HG03558 (cell line): Measurements from ENCODE around the gene TEAD3.

Source experiments
- ATAC-seq: cut with Tn5 transposase; IDR thresholded peaks from one replicate; pipeline ENCODE4 v1.9.1; 2021; ENCODE audit warnings: moderate number of reproducible peaks; ENCODE audit not compliant: unreplicated experiment; ENCODE audit errors: extremely low read depth

The TEAD3 gene

DNA sequence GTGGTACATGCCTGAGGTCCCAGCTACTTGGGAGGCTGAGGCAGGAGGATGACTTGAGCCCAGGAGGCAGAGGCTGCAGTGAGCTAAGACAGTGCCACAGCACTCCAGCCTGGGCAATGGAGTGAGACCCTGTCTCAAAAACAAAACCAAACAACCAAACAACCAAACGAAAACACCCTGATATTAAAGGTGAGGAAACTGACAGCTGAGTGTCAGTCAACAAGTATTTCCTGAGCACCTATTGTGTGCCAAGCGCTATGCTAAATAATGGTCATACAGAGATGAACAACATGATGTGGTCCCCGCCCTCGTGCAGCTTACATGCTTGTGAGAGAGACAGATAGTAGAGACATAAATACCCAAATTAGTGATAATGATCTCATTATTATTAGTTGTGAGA lies 17.7 kb upstream of the TEAD3 start:
- ATAC-seq: no peak

DNA sequence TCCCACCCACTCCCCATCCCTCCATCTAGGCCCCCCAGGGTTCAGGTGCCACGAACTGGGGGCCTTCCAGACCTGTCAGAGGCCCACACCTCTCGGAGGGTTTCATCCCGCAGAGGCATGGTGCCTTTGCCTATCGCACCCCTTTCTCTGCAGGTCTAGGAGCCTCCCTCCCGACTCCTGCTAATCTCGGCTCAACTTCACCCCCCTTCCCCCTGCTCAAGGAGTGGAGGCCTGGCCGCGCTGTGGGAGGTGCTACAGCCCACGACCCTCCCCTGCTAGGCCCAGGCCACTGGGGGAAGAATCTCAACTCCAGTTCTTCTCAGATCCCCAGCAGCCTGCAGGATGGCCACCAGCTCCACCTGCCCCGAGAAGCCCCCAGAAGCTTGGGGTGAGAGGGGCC lies 15.9 kb upstream of the TEAD3 start, which contains the start of gene TULP1:
TULP1 (minus strand) TSS at position 157 of the 400 bp plus-strand sequence; CDS start at position 119, 38 bp downstream.
- no peak for ATAC-seq

DNA sequence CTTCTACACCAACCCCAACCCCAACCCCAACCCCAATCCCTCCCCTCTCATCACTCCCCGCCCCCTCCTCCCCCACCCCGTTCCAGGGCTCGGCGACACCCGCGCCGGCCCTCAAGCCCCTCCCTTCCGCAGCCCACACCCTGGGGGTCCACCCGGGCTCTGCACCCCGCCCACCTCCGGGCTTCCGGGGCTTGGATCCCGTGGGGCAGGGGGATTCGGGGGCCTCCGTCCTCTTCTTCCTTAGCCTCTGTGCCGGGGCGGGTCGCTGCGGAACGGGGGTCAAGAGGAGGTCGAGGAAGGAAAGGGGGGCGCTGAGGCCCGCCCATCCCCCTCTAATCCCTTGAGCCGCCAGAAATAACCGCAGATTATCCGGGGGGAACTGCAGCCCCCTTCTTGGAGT lies 15.1 kb upstream of the TEAD3 start:
- no peak for ATAC-seq

DNA sequence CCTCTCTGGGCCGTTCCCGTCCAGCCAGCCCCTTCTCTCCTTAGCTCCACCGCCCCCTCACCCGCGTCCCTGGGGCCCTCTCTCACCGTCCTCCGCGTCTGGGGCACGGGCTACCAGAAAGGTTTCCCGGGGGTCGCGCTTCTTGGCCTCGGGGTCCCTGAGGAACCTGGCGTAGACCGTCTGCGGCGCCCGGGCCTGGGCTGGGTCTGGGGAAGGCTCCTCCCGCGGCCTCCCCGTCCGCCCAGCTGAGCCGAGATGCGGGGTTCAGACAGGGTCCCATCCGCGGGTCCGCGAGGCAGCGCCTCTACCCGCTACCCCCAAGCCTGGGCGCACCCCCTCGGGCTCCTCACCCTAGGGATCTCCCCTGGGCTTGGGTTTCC lies 14.7 kb upstream of the TEAD3 start:
- no peak for ATAC-seq

DNA sequence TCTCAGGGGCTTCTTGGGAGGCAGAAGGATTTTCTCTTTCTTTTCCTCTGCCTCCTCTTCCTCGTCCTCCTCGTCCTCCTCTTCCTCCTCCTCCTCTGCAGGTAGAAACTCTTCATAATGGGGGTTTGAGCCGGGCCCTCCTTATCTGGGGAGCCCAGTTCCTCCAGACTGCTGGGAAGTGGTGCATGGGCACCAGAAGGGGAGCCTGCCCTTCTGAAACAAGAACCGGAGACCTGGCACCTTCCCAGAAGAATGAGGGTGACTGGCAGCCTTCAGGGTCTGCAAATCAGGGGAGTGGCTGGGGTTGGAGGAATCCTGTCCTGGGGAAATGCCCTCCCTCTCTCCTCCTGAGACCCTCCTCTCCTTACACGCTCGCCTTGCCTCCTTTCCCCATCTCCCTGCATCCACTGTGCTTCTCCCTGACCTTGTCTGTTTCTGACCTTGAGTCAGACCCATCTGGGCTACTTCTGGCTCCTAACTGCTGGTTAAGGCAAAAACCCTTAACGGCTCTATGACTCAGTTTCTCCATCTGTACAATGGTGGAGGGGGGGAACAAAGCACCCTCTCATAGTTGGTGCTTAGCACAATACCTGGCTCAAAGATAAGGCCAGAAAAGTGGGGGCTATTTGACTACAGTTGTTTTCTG lies 14.2 kb upstream of the TEAD3 start:
- no peak for ATAC-seq

DNA sequence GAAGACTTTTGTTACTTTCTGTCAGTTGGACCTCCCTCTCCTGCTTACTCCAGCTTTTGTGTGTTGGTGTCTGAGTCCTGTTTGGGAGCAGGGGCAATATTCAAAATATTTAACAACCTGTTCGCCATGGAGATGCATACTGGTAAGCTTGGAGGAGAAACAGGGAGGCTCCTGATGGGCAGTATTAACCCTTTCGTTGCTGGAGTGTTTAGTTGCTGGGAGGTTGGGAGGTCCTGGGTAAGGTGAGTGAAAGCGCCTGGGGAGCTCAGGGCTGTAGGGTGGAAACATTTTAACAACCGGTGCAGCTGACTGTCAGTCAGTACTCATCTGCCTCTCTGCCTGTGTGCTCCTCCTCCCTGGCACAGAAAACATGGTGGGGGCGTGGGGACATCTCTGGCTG lies 11.7 kb upstream of the TEAD3 start:
- no peak for ATAC-seq

DNA sequence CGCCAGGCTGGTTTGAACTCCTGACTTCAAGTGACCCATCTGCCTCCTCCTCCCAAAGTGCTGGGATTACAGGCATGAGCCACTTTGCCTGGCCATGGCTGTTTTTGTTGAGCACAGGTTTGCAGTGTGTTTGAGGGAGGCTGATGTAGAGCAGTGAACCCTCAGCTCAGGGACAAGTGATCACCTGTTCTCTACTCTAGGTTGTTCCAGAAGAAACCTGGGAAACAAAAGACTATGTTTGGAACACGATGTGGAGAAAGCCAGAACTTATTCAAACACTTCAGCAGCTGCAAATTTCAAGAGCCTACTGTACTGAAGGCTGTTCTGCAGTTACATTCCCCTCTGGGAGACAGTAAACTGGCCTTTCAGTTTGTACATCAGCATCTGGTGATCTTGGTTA lies 11.1 kb upstream of the TEAD3 start:
- ATAC-seq: no peak

DNA sequence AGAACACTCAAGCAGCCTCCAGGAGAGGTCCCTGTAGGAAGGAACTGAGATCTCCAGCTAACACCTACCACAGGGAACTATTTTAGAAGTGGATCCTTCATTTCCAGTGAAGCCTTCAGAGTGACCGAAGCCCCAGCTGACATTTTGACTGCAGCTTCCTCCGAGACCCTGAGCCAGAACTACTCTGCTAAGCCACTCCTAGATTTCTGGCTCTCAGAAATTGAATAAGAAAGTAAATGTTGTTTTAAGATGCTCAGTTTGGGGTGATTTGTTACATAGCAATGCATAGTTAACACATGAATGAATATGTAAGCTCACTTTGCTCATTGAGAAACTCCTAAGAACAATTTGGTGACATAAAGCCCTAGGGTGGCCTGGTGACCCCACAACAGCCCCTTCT lies 10.3 kb upstream of the TEAD3 start:
- no peak for ATAC-seq

DNA sequence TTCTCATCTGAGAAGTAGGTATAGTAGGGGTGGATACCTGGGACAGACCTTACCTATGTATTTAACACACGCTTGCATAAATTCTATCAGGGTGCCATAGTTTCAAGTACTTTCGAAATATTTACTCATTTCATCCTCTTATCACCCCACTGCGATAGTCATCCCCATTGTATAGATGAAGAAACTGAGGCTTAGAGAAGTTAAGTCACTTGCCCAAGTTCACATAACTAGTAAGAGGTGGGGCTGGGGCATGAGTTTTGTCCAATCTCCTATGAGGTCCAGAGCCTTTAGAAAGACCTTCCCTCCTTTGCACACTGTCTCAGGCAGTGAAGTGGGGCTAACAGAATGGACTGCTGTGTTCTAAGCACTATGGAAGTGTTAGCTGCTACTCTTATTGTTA lies 9.7 kb upstream of the TEAD3 start:
- no peak for ATAC-seq

DNA sequence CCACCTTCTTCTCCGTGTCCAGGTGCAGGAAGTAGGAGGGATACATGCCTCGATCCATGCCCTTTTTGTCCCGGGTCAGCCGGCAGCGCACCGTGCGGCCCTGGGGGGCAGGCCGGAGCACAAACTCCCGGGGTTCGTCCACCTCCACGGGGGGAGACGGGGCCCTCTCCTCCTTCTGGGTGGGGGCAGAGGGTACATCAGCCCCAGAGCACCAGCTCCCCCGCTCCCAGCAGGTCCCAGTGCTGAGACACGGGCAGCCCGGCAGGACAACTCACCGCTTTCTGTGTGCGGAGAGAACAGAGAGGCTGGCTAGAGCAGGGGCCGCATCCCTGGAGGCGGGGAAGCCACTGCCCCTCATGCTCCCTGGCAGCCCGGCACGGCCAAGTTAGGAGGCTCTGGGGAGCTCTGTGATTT lies 9.1 kb upstream of the TEAD3 start:
- no peak for ATAC-seq

DNA sequence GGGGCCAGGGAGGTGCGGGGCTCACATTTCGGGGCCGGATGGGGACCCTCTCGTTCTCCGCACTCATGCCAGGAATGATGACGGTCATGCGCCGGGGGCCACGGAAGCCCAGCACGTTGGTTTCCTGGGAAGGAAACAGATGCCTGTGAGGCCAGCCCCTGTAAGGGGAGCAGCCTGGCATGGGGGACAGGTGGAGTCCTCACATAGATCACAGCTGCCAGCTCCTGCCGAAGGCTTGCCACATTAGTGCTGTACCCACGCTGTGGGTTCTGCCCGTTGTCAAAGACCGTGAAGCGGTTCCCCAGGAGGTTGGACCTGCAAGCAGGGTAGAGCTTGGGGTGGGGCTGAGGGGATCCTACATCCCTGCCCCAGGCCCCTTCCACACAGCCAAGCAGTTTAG lies 6.7 kb upstream of the TEAD3 start:
- no peak for ATAC-seq

DNA sequence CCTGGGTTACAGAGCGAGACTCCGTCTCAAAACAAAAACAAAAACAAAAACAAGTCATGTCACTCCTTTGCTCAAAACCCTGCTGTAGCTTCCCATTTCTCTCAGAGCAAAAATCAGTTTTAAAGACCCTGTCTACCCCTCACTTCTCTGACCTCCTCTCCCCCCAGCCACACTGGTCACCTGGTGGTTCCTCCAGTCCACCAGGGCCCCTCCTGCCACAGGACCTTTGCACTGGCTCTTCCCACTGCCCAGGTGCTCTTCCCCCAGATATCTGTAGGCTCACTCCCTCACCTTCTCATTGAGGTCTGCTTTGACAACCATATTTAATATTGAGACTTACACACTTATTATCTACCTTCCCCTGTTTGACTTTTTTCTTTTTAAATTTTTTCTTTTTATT lies 4.9 kb upstream of the TEAD3 start:
- no peak for ATAC-seq

DNA sequence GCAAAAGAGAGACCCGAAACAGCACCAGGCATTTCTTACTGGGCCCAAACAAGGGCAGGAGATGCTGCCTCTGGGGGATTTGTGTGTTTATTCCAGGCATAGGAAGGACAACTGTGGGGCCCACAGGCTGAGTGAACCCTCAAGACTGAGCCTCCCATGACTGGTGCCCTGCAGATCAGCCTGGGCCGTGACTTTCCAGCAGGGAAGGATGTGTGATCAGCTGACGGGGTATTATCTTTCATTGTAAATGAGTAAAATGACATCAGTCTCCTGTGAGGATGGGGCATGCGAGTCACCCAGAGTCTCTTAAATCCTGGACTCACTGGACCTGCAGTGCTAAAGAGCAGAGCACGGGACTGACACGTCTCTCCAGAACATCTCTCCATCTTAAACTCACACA lies 3.9 kb upstream of the TEAD3 start:
- no peak for ATAC-seq

DNA sequence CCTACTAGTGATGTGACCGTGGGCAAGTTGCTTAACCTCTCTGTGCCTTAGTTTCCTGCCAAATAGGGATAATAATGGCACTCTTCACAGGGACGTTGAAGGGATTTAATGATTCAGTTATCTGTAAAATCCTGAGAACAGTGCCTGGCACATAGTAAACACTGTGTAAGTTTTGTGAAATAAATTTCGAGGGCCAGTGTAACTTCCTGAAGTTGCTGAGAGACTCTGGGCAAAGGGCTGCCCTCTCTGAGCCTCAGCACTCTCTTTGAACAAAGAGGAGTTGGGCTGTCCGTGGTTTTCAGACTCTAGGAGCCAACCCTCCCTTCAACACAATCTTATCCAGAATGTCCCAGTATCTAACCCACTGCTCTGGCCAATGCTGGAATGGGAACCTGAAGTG lies 2.5 kb upstream of the TEAD3 start:
- ATAC-seq: no peak

DNA sequence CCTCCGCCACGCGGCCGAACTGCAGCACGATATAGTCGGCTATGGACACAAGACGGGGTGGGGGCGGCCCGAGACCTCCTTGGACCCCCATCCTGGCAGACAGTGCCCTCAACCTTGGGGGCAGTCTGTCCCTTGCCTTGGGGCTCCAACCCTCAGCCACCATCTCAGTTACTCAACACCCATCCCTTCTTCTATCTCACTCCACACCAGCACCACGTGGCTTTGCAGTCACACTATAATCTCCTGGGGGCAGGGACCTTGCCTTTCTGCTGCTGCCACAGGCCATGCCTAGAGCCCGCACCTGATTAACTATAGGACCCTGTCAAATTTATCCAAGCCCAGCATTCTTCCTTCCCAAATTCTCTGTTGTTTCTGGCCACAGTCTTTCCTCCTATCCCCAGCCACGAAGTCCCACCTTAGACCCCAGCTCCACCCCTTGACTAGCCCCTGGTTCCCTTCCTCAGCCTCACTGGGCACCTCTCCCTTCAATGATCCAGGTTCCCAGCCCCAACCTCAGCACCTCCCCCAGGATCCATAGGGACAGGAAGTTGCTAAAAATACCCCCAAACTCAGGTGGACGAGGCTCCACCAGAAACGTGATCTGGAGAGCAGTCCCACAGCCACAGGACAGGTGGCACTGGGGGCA lies 1.7 kb upstream of the TEAD3 start:
- no peak for ATAC-seq

DNA sequence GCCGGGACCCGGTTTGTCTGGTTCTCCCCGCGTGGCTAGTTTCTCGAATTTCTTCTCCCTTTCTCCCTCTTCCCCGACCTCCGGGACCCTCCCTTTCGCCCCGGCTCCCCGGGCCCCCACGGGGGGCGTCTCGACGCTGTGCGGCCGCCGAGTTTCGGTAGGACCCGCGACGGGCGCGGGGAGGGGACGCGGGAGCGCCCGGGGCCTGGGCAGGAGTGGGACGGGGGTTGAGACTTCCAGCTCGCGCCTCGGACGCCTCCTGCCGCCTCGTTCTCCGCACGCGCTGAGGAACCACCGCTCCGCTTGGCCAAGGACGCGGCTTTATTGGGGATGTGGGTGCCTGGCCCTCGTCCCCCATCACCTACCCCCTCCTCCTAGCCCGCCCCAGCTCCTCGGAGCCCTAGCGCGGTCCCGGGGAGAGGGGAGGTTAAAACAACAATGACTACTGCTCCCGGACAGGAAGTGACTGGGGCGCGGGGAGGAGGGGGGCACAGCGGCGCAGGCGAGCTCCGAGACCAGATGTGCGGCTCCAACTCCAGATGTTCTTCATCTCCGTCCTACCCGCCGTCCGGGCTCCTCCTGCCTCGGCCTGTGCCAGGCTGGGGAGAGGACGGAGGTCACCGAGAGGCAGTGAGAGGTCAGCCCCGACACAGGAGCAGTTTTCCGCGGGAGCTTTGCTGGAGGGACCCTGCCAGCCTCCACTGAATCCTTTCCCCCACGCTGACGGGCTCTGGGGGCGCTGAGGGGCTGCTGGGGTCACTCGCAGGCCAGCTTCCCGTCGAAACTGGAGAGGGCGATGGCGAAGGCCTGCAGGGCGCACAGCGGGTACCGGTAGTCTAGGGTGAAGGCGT lies 917 bp upstream of the TEAD3 start:
- no peak for ATAC-seq

DNA sequence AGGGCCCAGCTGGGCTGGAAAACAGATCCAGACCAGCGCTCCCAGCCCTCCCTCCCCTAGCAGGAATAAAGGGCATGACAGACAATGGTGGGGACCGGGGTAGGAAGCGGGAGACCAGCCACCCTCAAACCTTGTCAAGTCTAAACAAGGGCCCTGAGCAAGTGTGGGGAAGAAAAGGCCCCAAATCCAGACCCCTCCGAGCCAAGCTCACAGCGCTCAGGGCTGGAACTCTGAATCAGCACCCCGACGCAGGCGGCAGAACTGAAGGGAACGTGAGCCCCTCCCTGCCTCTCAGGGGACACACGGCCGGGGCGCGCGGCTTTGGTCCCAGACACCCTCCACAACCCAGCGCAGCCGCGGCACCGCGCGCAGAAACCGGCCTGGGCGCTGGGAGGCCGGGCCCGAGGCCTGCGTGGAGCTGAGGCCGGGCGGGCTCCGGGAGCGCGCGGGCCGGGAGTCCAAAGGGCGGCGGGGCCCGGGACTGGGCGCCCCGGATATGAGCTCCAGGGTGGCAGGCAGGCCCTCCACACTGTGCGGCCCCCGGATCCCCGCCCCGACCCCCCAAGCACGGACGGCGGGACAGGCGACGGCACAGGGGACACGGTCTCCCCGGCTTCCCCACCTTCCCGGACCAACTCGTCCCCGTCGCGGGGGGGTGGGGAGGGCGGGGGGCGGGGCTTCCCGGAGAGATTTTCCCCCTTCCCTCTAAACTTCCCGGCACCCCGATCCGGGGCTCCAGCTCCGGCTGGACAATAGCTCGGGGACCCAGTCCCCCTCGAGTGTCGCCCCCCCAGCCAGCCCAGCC lies 641 bp downstream of the TEAD3 start:
- no peak for ATAC-seq

DNA sequence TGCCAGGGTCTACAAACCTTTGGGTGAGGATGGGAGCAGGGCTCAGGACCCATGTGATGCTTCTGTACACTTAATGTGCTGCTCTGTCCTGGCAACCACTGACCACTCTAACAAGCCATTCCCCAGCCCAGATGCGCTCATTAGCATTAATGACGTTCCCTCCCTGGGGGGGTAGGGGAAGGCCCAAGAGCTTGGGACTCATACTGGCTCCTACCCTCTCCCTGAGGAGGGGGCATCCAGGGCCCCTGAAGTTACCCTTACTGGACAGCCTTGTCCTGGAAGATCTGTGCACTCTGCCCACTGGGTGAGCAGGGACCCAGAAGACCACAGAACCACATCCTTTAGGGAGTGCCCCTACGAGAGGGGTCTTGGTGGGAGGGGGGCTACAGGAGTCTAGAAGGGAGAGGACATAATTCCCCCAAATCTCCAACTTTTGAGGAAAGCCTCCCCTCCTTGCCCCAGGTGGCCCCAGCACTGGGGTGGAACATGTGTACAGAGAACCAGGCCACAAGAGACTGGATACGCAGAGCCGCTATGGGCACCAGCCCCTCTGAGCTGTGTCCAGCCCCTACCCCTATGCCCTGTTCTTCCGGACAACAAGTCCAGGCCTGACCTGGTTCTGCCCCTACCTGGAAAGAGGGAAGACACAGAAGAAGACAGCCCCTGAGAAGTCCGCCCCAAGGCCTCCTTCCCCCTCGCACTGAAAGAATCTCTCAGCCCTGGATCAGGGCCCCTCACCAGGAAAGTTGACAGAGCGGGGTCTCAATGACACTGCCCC lies 1.4 kb downstream of the TEAD3 start:
- no peak for ATAC-seq

DNA sequence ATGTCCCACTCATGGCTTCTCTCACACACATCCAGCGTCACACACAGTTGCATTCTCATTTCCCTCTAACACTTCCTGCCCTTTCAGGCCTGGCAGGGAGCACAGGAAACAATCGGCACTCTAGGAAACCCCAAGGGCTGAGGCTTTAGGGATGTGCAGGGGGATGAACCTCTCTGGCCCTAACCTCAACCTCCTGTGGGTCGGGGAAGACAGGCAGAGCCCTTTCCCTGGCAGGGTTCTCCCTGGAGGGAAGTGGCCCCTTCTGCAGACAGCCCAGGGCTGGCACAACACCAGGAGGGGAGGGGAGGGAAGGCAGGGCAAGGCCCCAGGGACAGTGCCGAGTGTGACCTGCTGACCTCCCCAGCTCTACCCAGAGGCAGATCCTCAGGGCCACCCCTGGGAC lies 2.7 kb downstream of the TEAD3 start:
- no peak for ATAC-seq
